ENCODE measurements around the gene ZNF281.
"Not testable (repeated sequence)": the region's sequence is repeated elsewhere in the genome, so short reads cannot be mapped to it uniquely, and the experiment has no call there.

ZNF281 gene

GRCh38 chr1:200428482-200429205 lies 18.8 kb upstream of the ZNF281 start:
- peak; percentile 61 to 70 for ATAC-seq

GRCh38 chr1:200427744-200428143 lies 17.9 kb upstream of the ZNF281 start:
- ATAC-seq: no peak

GRCh38 chr1:200426196-200426595 lies 16.4 kb upstream of the ZNF281 start:
- no peak for ATAC-seq

- ATAC-seq: no peak
Observed at GRCh38 chr1:200423235-200423634, 13.4 kb upstream of the ZNF281 start.

GRCh38 chr1:200422211-200422610 lies 12.4 kb upstream of the ZNF281 start:
- ATAC-seq: no peak

GRCh38 chr1:200415789-200416593 lies 6.2 kb upstream of the ZNF281 start:
- peak in 1 of 2 donors; percentile 68 for ATAC-seq

- peak in 1 of 2 donors; percentile 28 for ATAC-seq
Observed at GRCh38 chr1:200415227-200415626, 5.4 kb upstream of the ZNF281 start.

- ATAC-seq: no peak
Observed at GRCh38 chr1:200414657-200415056, 4.8 kb upstream of the ZNF281 start.

- not testable (repeated sequence) for ATAC-seq
Observed at GRCh38 chr1:200413766-200414165, 3.9 kb upstream of the ZNF281 start.

- ATAC-seq: no peak
Observed at GRCh38 chr1:200411406-200412257, 1.8 kb upstream of the ZNF281 start.

GRCh38 chr1:200410566-200410878 lies 686 bp upstream of the ZNF281 start:
- ATAC-seq: no peak

GRCh38 chr1:200409203-200409760 lies 554 bp downstream of the ZNF281 start:
- ATAC-seq: peak in 1 of 2 donors; percentile 30

GRCh38 chr1:200406161-200406797 lies 3.6 kb downstream of the ZNF281 start:
- ATAC-seq: no peak

- no peak for ATAC-seq
Observed at GRCh38 chr1:200405264-200405663, 4.6 kb downstream of the ZNF281 start.

GRCh38 chr1:200401708-200402107 lies 8.1 kb downstream of the ZNF281 start:
- no peak for ATAC-seq

GRCh38 chr1:200401263-200401662 lies 8.6 kb downstream of the ZNF281 start:
- no peak for ATAC-seq

GRCh38 chr1:200400556-200400955 lies 9.3 kb downstream of the ZNF281 start:
- no peak for ATAC-seq

GRCh38 chr1:200399860-200400259 lies 10.0 kb downstream of the ZNF281 start:
- ATAC-seq: no peak

- no peak for ATAC-seq
Observed at GRCh38 chr1:200398373-200398772, 11.5 kb downstream of the ZNF281 start.

- no peak for ATAC-seq
Observed at GRCh38 chr1:200392625-200393185, 17.1 kb downstream of the ZNF281 start.

GRCh38 chr1:200391747-200392146 lies 18.1 kb downstream of the ZNF281 start:
- no peak for ATAC-seq

- no peak for ATAC-seq
Observed at GRCh38 chr1:200388791-200389190, 21.0 kb downstream of the ZNF281 start.

Data from activated CD4-positive, CD25-positive, alpha-beta regulatory T cell treated with anti-CD3 and anti-CD28 coated beads, Interleukin-2, amount 50 U/mL, for 24 hours (primary cell).